Measurements from ENCODE around the gene DIABLO. TPM values are rescaled to one million over a fixed set of nuclear protein-coding genes. Genes with fewer than 3 reads are reported as not detected.

The DIABLO gene
- total RNA-seq, 2 experiments from 2014 or later: 50.5 to 55.2 TPM

- ChIA-PET POLR2A (interaction anchor here (2.2 to 3.5 kb wide), 2 partner anchors 10 to 11 kb away, joined by 7 to 17 read pairs; partner anchors contain the start of gene DIABLO), CTCF (interaction anchor here (0.7 to 1.6 kb wide), 3 partner anchors 8 to 15 kb away, joined by 3 to 5 read pairs (median 3); no protein-coding TSS in a partner anchor)
- intact Hi-C loops (cut with micrococcal nuclease): no loop called here
Measured at GRCh38 chr12:122216445-122216844, 9.4 kb downstream of the DIABLO start.

GRCh38 chr12:122215771-122216170 lies 10.1 kb downstream of the DIABLO start:
- H3K36me3 Mint-ChIP-seq (ENCODE audit: low read depth): peaks cover 40% of the 10 kb centered on the region
- ChIA-PET CTCF (interaction anchor here (0.7 to 1.6 kb wide), 3 partner anchors 9 to 15 kb away, joined by 3 to 5 read pairs (median 3); no protein-coding TSS in a partner anchor), POLR2A (interaction anchor here (2.2 to 3.5 kb wide), 2 partner anchors 10 to 11 kb away, joined by 7 to 17 read pairs; partner anchors contain the start of gene DIABLO)
- TF ChIP-seq CTCF (IDR thresholded peaks at IDR 0.05): no peak
- H3K27me3 Mint-ChIP-seq: no peaks in the 10 kb centered on the region
- H3K4me3 Mint-ChIP-seq: no peak overlapping the region
- no peaks in the 10 kb centered on the region for H3K9me3 Mint-ChIP-seq
- H3K27ac Mint-ChIP-seq: no peak overlapping the region
- intact Hi-C loops (cut with micrococcal nuclease): no loop called here
- no peak for DNase-seq
- no peak for ATAC-seq
- peaks cover 2% of the 10 kb centered on the region for H3K4me1 Mint-ChIP-seq (ENCODE audit: low read depth)

More at GRCh38 chr12:122216445-122216844, 9.4 kb downstream of the DIABLO start:
- Mint-ChIP-seq H3K27ac (no peak overlapping the region), H3K27me3 (no peaks in the 10 kb centered on the region), H3K36me3 (ENCODE audit: low read depth) (peaks cover 36% of the 10 kb centered on the region), H3K4me3 (no peak overlapping the region), H3K9me3 (no peaks in the 10 kb centered on the region), H3K4me1 (ENCODE audit: low read depth) (peaks cover 5% of the 10 kb centered on the region)
- DNase-seq: no peak
- no peak for ATAC-seq
- TF ChIP-seq CTCF (IDR thresholded peaks at IDR 0.05): no peak

- no peak for TF ChIP-seq CTCF (IDR thresholded peaks at IDR 0.05)
- Mint-ChIP-seq H3K4me1 (ENCODE audit: low read depth) (peaks cover 7% of the 10 kb centered on the region), H3K27ac (no peak overlapping the region), H3K27me3 (peaks cover 11% of the 10 kb centered on the region), H3K4me3 (no peak overlapping the region), H3K9me3 (no peaks in the 10 kb centered on the region), H3K36me3 (ENCODE audit: low read depth) (peaks cover 29% of the 10 kb centered on the region)
- intact Hi-C loops (cut with micrococcal nuclease): no loop called here
- ATAC-seq: no peak
- CTCF ChIA-PET: no interaction called here
- DNase-seq: no peak
- POLR2A ChIA-PET: interaction anchor here (0.5 to 1.3 kb wide), 3 partner anchors 15 to 321 kb away, joined by 3 to 4 read pairs (median 4); no protein-coding TSS in a partner anchor
Measured at GRCh38 chr12:122208073-122208820, 17.6 kb downstream of the DIABLO start.

GRCh38 chr12:122207391-122207790 lies 18.5 kb downstream of the DIABLO start:
- ATAC-seq (no peak), DNase-seq (no peak)
- CTCF ChIA-PET: no interaction called here
- Mint-ChIP-seq H3K27ac (no peak overlapping the region), H3K9me3 (no peaks in the 10 kb centered on the region), H3K4me1 (ENCODE audit: low read depth) (peaks cover 13% of the 10 kb centered on the region), H3K4me3 (no peak overlapping the region), H3K27me3 (peaks cover 16% of the 10 kb centered on the region), H3K36me3 (ENCODE audit: low read depth) (peaks cover 28% of the 10 kb centered on the region)
- intact Hi-C loops (cut with micrococcal nuclease): no loop called here
- TF ChIP-seq CTCF (IDR thresholded peaks at IDR 0.05): no peak
- POLR2A ChIA-PET: no interaction called here

GRCh38 chr12:122206976-122207375 lies 18.9 kb downstream of the DIABLO start:
- Mint-ChIP-seq H3K9me3 (no peaks in the 10 kb centered on the region), H3K36me3 (ENCODE audit: low read depth) (peaks cover 25% of the 10 kb centered on the region), H3K4me1 (ENCODE audit: low read depth) (peaks cover 14% of the 10 kb centered on the region), H3K27ac (no peak overlapping the region), H3K27me3 (peaks cover 16% of the 10 kb centered on the region), H3K4me3 (no peak overlapping the region)
- TF ChIP-seq CTCF (IDR thresholded peaks at IDR 0.05): no peak
- intact Hi-C loops (cut with micrococcal nuclease): no loop called here
- ChIA-PET CTCF (no interaction called here), POLR2A (interaction anchor here (0.9 kb wide), 1 partner anchor 40 kb away, joined by 4 read pairs; no protein-coding TSS in a partner anchor)
- no peak for ATAC-seq
- DNase-seq: no peak
